SK-N-SH treated with all-trans-retinoic acid at 6 μM for 48 hours (cell line): ENCODE measurements around the gene FHDC1.

Experiments
- ARNTL ChIP-seq: fragments of 450-650 bp; formaldehyde crosslinking; IDR thresholded peaks from 2 replicates; pipeline ENCODE4 v1.5.0; 2020; ENCODE audit warnings: low read depth, mild to moderate bottlenecking, moderate library complexity, borderline replicate concordance
- BACH2 ChIP-seq: fragments of 250-450 bp; sonication (Bioruptor Pico); IDR thresholded peaks from 2 replicates; pipeline ENCODE4 v1.9.0; 2021; ENCODE audit warnings: mild to moderate bottlenecking, borderline replicate concordance
- OSR1 ChIP-seq: fragments of 250-450 bp; sonication (Bioruptor Pico); IDR thresholded peaks from 2 replicates; pipeline ENCODE4 v1.8.0; 2022; ENCODE audit warnings: moderate library complexity, mild to moderate bottlenecking, inconsistent platforms
- PATZ1 ChIP-seq: fragments of 250-450 bp; sonication (Bioruptor Pico); IDR thresholded peaks from 2 replicates; pipeline ENCODE4 v1.8.0; 2020; ENCODE audit warnings: mild to moderate bottlenecking, moderate library complexity, borderline replicate concordance
- RARB ChIP-seq: fragments of 250-450 bp; sonication (Bioruptor Pico); IDR thresholded peaks from 2 replicates; pipeline ENCODE4 v1.8.0; 2021; ENCODE audit warnings: mild to moderate bottlenecking, moderate library complexity
- SNAI2 ChIP-seq: fragments of 250-450 bp; sonication (Bioruptor Pico); IDR thresholded peaks from 2 replicates; pipeline ENCODE4 v1.5.0; 2020; ENCODE audit warnings: mild to moderate bottlenecking, moderate library complexity
- TCF4 ChIP-seq: fragments of 250-450 bp; sonication (Bioruptor Pico); IDR thresholded peaks from 2 replicates; pipeline ENCODE4 v1.8.0; 2021; ENCODE audit warnings: mild to moderate bottlenecking, moderate library complexity, borderline replicate concordance
- TOX ChIP-seq: fragments of 250-450 bp; sonication (Bioruptor Pico); IDR thresholded peaks from 2 replicates; pipeline ENCODE4 v1.8.0; 2021; ENCODE audit warnings: mild to moderate bottlenecking, moderate library complexity, borderline replicate concordance
- ZNF565 ChIP-seq: fragments of 450-650 bp; formaldehyde crosslinking; conservative IDR thresholded peaks from 2 replicates; pipeline ENCODE4 v1.5.0; 2020; ENCODE audit warnings: low read depth, mild to moderate bottlenecking, moderate library complexity
- ZNF70 ChIP-seq: fragments of 450-650 bp; formaldehyde crosslinking; IDR thresholded peaks from 2 replicates; pipeline ENCODE4 v1.5.0; 2020; ENCODE audit warnings: mild to moderate bottlenecking, moderate library complexity
- ZNF8 ChIP-seq: fragments of 450-650 bp; formaldehyde crosslinking; IDR thresholded peaks from 2 replicates; pipeline ENCODE4 v1.5.0; 2020; ENCODE audit warnings: mild to moderate bottlenecking, moderate library complexity

GRCh38 chr4:152937336-152938236 is 1.5 kb downstream of the FHDC1 start:
- TF ChIP-seq TCF4 (CRISPR knock-in tag) (no peak), RARB (CRISPR knock-in tag) (no peak), BACH2 (CRISPR knock-in tag) (no peak), ZNF70 (no peak), ARNTL (no peak), ZNF565 (CRISPR knock-in tag) (no peak), PATZ1 (no peak), SNAI2 (CRISPR knock-in tag) (no peak), TOX (CRISPR knock-in tag) (no peak), OSR1 (CRISPR knock-in tag) (no peak), ZNF8 (CRISPR knock-in tag) (no peak)
